GM23338 (cell line): Measurements from ENCODE around the gene SACM1L.

Source experiments
- CTCF ChIP-seq, 2 experiments: fragments of 200-600 bp in 1 of 2; sonication (generic) in 1 of 2; conservative IDR thresholded peaks; 2 replicates each; pipeline versions ENCODE4 v1.5.1 to v1.6.1; 2016 to 2017; ENCODE audit warnings: antibody characterized with exemption in 2 of 2, low read depth in 2 of 2, mild to moderate bottlenecking in 2 of 2, moderate library complexity in 1 of 2
- ETS1 ChIP-seq: IDR thresholded peaks from 2 replicates; pipeline ENCODE4 v1.6.1; 2016; ENCODE audit warnings: antibody characterized with exemption
- JUNB ChIP-seq: IDR thresholded peaks from one replicate; pipeline ENCODE4 v1.6.1; 2016; ENCODE audit warnings: antibody characterized with exemption; ENCODE audit not compliant: unreplicated experiment

- TF ChIP-seq ETS1, result no peak
- TF ChIP-seq CTCF (conservative IDR thresholded peaks at IDR 0.05; ENCODE audit: low read depth in 2 of 2), result no peak
- no peak for TF ChIP-seq JUNB
Observed at GRCh38 chr3:45773714-45774449, 84.7 kb downstream of the SACM1L start.
